OCI-LY1 (cell line): Measurements from ENCODE around the gene FAM236B.
"Not testable (repeated sequence)": the region's sequence is repeated elsewhere in the genome, so short reads cannot be mapped to it uniquely, and the experiment has no call there.

Experiments used
- CTCF ChIP-seq: fragments of 200-600 bp; sonication (generic), shearing (Covaris generic); IDR thresholded peaks from 2 replicates; pipeline ENCODE4 v1.5.1; 2017; ENCODE audit warnings: mild to moderate bottlenecking, antibody characterized with exemption, low read length, moderate library complexity, mixed read lengths
- EZH2 ChIP-seq: fragments of 200-600 bp; sonication (generic), shearing (Covaris generic); IDR thresholded peaks from 2 replicates; pipeline ENCODE4 v1.8.0; 2017; ENCODE audit warnings: borderline replicate concordance, mixed run types, mild to moderate bottlenecking, antibody characterized with exemption, low read length, moderate library complexity, mixed read lengths

GRCh38 chrX:72790390-72790789 is 7.9 kb upstream of the FAM236B start:
- not testable (repeated sequence) for TF ChIP-seq CTCF, EZH2
